ENCODE measurements around the gene SMOC2. TPM values are rescaled to one million over a fixed set of nuclear protein-coding genes. Genes with fewer than 3 reads are reported as not detected.
A peak's percentile ranks its signal among the peaks of the same experiment; 100 is the strongest.

Gene SMOC2
- total RNA-seq, 4 donors from 2014 or later: 5.8 to 14.5 (median 9.0) TPM

GRCh38 chr6:168624948-168625347 is 184.0 kb downstream of the SMOC2 start:
- TF ChIP-seq POLR2AphosphoS5 (IDR thresholded peaks at IDR 0.05) (no peak), POLR2A (IDR thresholded peaks at IDR 0.05) (no peak), EP300 (IDR thresholded peaks at IDR 0.05; ENCODE audit: low read depth) (no peak), CTCF (IDR thresholded peaks at IDR 0.05) (no peak)

GRCh38 chr6:168625602-168626001 is 184.6 kb downstream of the SMOC2 start:
- Histone ChIP-seq H3K27ac (no peak overlapping the region), H3K36me3 (no peaks in the 10 kb centered on the region), H3K4me1 (no peaks in the 10 kb centered on the region), H3K27me3 (no peaks in the 10 kb centered on the region), H3K4me3 (no peak overlapping the region), H3K9me3 (no peaks in the 10 kb centered on the region)
- TF ChIP-seq POLR2AphosphoS5 (IDR thresholded peaks at IDR 0.05): no peak
- TF ChIP-seq POLR2A (IDR thresholded peaks at IDR 0.05): no peak
- no peak for TF ChIP-seq CTCF (IDR thresholded peaks at IDR 0.05)
- TF ChIP-seq EP300 (IDR thresholded peaks at IDR 0.05; ENCODE audit: low read depth): no peak
- intact Hi-C loops (cut with DNase I; ENCODE audit: low total_unique reads) (no loop called here), in situ Hi-C loops (cut with MboI; ENCODE audit: low pct_ligation_motif_present in 1 of 4, low pct_unique_long_range_greater_than_20kb in 1 of 4, low sequenced_read_pairs in 3 of 4) (no loop called here)
- 86% methylated on average over 18 of the region's 18 CpGs; no CpG with 5 or more reads in 1 of the 2 donors for WGBS, 2 donors (ENCODE audit: low coverage in 1 of 2)
- no peak for DNase-seq

More at GRCh38 chr6:168624948-168625347, 184.0 kb downstream of the SMOC2 start:
- H3K9me3 ChIP-seq: no peaks in the 10 kb centered on the region
- no peaks in the 10 kb centered on the region for H3K4me1 ChIP-seq
- in situ Hi-C loops (cut with MboI; ENCODE audit: low pct_ligation_motif_present in 1 of 4, low pct_unique_long_range_greater_than_20kb in 1 of 4, low sequenced_read_pairs in 3 of 4): no loop called here
- no peaks in the 10 kb centered on the region for H3K27me3 ChIP-seq
- H3K27ac ChIP-seq: no peak overlapping the region
- H3K36me3 ChIP-seq: no peaks in the 10 kb centered on the region
- no peak overlapping the region for H3K4me3 ChIP-seq
- no peak for DNase-seq
- 92% methylated on average over 14 of the region's 15 CpGs; no CpG with 5 or more reads in 1 of the 2 donors for WGBS, 2 donors (ENCODE audit: low coverage in 1 of 2)
- intact Hi-C loops (cut with DNase I; ENCODE audit: low total_unique reads): no loop called here

GRCh38 chr6:168626046-168626602 is 185.1 kb downstream of the SMOC2 start:
- WGBS, 2 donors (ENCODE audit: low coverage in 1 of 2): 88% methylated on average over 19 of the region's 19 CpGs; no CpG with 5 or more reads in 1 of the 2 donors
- no peak overlapping the region for H3K4me3 ChIP-seq
- H3K9me3 ChIP-seq: no peaks in the 10 kb centered on the region
- no peak for DNase-seq
- no peaks in the 10 kb centered on the region for H3K36me3 ChIP-seq
- in situ Hi-C loops (cut with MboI; ENCODE audit: low pct_ligation_motif_present in 1 of 4, low pct_unique_long_range_greater_than_20kb in 1 of 4, low sequenced_read_pairs in 3 of 4) (no loop called here), intact Hi-C loops (cut with DNase I; ENCODE audit: low total_unique reads) (no loop called here)
- H3K4me1 ChIP-seq: no peaks in the 10 kb centered on the region
- TF ChIP-seq POLR2A (IDR thresholded peaks at IDR 0.05) (no peak), EP300 (IDR thresholded peaks at IDR 0.05; ENCODE audit: low read depth) (no peak), CTCF (IDR thresholded peaks at IDR 0.05) (no peak), POLR2AphosphoS5 (IDR thresholded peaks at IDR 0.05) (no peak)
- no peak overlapping the region for H3K27ac ChIP-seq
- H3K27me3 ChIP-seq: no peaks in the 10 kb centered on the region

DNA sequence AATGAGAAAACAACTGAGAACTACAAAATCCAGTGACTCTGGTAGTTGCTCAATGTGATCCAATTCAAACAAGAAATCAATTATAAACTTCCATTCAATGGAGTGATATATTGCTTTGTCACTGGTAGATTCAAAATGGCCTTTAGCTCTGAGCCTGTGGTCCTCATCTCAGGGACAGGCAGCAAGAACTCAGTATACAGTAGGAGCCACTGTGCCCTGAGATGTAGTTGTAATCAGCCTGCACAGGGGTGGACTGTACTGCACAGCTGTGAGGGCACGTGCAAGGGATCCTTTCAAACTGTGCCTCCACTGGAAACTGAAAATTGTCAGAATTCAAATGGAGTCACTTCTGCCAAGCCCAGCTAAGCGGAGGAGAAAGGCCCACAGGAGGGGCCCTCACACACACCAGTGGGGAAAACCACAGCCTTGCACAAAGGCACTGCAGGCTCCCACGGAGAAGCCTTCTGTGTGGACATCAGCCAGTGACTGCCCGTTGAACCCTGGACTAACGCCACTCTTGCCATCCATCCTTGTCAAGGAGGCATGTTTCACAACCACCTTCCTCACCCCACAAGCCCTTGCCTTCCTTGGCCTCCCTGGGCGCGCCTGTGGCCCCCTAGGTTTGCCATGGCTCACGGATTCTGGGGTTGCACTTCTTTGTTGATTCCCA is 186.7 kb downstream of the SMOC2 start:
- Histone ChIP-seq H3K27me3 (no peaks in the 10 kb centered on the region), H3K4me3 (no peak overlapping the region), H3K36me3 (no peaks in the 10 kb centered on the region), H3K27ac (peak overlapping the region in 1 of 4 donors; percentile 57), H3K4me1 (no peaks in the 10 kb centered on the region), H3K9me3 (no peaks in the 10 kb centered on the region)
- TF ChIP-seq POLR2A (IDR thresholded peaks at IDR 0.05) (no peak), POLR2AphosphoS5 (IDR thresholded peaks at IDR 0.05) (no peak), CTCF (IDR thresholded peaks at IDR 0.05) (no peak), EP300 (IDR thresholded peaks at IDR 0.05; ENCODE audit: low read depth) (no peak)
- intact Hi-C loops (cut with DNase I; ENCODE audit: low total_unique reads): no loop called here
- DNase-seq: no peak
- in situ Hi-C loops (cut with MboI; ENCODE audit: low pct_ligation_motif_present in 1 of 4, low pct_unique_long_range_greater_than_20kb in 1 of 4, low sequenced_read_pairs in 3 of 4): no loop called here
- 78 to 81% methylated on average over 3 to 8 of the region's 8 CpGs for WGBS, 2 donors (ENCODE audit: low coverage in 1 of 2)
